HG03139 (cell line): ENCODE measurements around the gene ZNF503.

Experiments
- ATAC-seq: cut with Tn5 transposase; IDR thresholded peaks from one replicate; pipeline ENCODE4 v1.9.1; 2021; ENCODE audit not compliant: unreplicated experiment

ZNF503 gene

GRCh38 chr10:75356484-75356883, 45.1 kb downstream of the ZNF503 start:
- ATAC-seq: no peak

- no peak for ATAC-seq
Measured at GRCh38 chr10:75355706-75356105, 45.9 kb downstream of the ZNF503 start.

- no peak for ATAC-seq
Measured at GRCh38 chr10:75353183-75353582, 48.4 kb downstream of the ZNF503 start.

GRCh38 chr10:75352650-75353049, 48.9 kb downstream of the ZNF503 start:
- no peak for ATAC-seq

- ATAC-seq: no peak
Measured at GRCh38 chr10:75351637-75352036, 49.9 kb downstream of the ZNF503 start.

- no peak for ATAC-seq
Measured at GRCh38 chr10:75350791-75351190, 50.8 kb downstream of the ZNF503 start.
